Measurements from ENCODE around the gene MYOM1.

The MYOM1 gene

DNA sequence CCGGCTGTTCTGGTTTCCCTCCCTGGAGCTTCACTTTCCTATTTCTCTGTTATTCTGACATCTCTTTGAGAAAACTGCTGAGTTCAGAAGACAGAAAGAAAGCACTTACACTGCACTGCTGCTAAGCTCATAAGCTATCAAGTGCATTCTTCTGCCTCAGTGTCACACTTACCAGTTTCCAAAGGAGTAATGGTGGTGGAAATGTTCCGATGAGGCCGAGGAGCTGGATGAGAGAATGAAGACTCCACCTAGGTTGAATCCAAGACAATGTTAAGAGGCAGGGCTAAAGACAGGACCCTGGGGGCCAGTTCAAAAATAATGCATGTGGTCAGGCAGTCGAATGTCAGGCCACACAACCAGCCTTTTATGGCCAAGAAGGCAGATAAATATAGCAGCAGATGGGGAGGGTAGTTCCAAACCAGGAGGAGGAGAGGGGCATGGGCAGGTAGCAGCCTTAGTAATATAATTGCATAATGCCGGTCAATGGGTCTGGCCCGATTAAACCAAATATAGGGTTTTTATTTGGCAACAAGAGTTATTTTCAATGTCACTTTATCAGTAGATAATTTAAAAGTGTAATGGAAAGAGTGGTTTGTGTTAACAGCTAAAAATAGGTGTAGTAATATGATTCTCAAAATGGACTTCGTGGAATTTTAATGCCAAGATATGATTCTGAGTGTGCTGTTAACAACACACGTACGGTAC lies at the start of gene MYOM1:
Gene MYOM1 (minus strand): TSS at position 338 of the 705 bp plus-strand sequence. CDS start 4,745 bp downstream, outside the sequence.
- no peaks in the 10 kb centered on the region for H3K9me3 ChIP-seq (ENCODE audit: insufficient read depth, low read length)
- H3K79me2 ChIP-seq (ENCODE audit: low read length), result no peaks in the 10 kb centered on the region
- TF ChIP-seq, protein P1, sequence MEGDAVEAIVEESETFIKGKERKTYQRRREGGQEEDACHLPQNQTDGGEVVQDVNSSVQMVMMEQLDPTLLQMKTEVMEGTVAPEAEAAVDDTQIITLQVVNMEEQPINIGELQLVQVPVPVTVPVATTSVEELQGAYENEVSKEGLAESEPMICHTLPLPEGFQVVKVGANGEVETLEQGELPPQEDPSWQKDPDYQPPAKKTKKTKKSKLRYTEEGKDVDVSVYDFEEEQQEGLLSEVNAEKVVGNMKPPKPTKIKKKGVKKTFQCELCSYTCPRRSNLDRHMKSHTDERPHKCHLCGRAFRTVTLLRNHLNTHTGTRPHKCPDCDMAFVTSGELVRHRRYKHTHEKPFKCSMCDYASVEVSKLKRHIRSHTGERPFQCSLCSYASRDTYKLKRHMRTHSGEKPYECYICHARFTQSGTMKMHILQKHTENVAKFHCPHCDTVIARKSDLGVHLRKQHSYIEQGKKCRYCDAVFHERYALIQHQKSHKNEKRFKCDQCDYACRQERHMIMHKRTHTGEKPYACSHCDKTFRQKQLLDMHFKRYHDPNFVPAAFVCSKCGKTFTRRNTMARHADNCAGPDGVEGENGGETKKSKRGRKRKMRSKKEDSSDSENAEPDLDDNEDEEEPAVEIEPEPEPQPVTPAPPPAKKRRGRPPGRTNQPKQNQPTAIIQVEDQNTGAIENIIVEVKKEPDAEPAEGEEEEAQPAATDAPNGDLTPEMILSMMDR (IDR thresholded peaks at IDR 0.05; ENCODE audit: low read depth, low read length), result no peak
- TF ChIP-seq EZH2phosphoT487 (IDR thresholded peaks at IDR 0.05; ENCODE audit: low read depth), result no peak
- no peaks in the 10 kb centered on the region for H4K20me1 ChIP-seq (ENCODE audit: insufficient read depth, low read length)
- no peak within 1 kb of the TSS for H3K4me3 ChIP-seq (ENCODE audit: low read length)
- H3K9ac ChIP-seq (ENCODE audit: low read length), result no peak within 1 kb of the TSS
- H2AFZ ChIP-seq (ENCODE audit: low read depth, low read length), result no peak within 1 kb of the TSS
- H3K36me3 ChIP-seq (replicated peaks; ENCODE audit: low read depth, low read length), result no peaks in the 10 kb centered on the region
- no peak within 1 kb of the TSS for H3K27ac ChIP-seq (ENCODE audit: low read length)
- H3K4me2 ChIP-seq (ENCODE audit: low read length), result no peak within 1 kb of the TSS
- 0 out of 2 replicates have a peak, but pooled peaks cover 3% of the 10 kb centered on the region for H3K27me3 ChIP-seq (ENCODE audit: low read depth, low read length)
- no peaks in the 10 kb centered on the region for H3K4me1 ChIP-seq (ENCODE audit: low read length)

DNA sequence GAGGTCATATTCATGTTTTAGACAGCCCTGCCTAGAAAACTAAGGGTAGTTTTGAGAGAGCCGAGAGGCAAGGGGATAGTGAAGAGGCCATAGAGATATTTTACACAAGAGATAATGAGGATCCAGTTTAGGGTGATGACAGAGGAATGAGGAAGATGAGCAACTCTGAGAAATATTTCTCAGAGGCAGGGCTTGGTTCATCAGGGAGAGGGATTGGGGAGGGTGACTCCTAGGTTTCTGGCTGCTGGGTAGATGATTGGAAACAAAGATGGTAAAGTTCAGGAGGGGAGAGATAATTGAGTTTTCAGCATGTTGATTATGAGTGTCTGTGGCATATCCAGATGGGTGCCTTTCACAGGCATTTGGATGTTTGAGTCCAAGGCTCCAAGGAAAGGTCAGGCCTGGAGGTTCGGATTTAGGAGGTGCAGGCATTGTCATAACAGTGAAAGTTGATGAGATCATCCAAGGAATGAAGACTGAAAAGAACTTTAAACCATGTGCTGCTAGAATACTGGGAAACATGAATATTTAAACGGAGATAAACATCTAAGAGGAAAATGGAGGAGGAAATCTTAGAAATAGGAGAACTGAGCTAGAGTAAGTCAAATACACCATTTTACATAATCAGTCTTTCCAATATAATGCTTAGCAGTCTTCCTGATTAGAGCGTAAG lies 49.6 kb upstream of the MYOM1 start:
- no peaks in the 10 kb centered on the region for H3K9me3 ChIP-seq (ENCODE audit: insufficient read depth, low read length)
- no peak overlapping the region for H3K27ac ChIP-seq (ENCODE audit: low read length)
- H3K27me3 ChIP-seq (ENCODE audit: low read depth, low read length), result no peaks in the 10 kb centered on the region
- H3K36me3 ChIP-seq (replicated peaks; ENCODE audit: low read depth, low read length), result peaks cover 8% of the 10 kb centered on the region
- TF ChIP-seq EZH2phosphoT487 (IDR thresholded peaks at IDR 0.05; ENCODE audit: low read depth), result no peak
- TF ChIP-seq, protein P1 (IDR thresholded peaks at IDR 0.05; ENCODE audit: low read depth, low read length), result no peak
- peaks cover 81% of the 10 kb centered on the region for H3K79me2 ChIP-seq (ENCODE audit: low read length)
- peaks cover 48% of the 10 kb centered on the region for H4K20me1 ChIP-seq (ENCODE audit: insufficient read depth, low read length)
- H3K4me3 ChIP-seq (ENCODE audit: low read length), result no peak overlapping the region; the same call in 1 of the 2 replicates
- H2AFZ ChIP-seq (ENCODE audit: low read depth, low read length), result no peak overlapping the region
- peaks cover 22% of the 10 kb centered on the region for H3K4me1 ChIP-seq (ENCODE audit: low read length)
- 0 out of 2 replicates have a peak overlapping the region, but pooled peaks have one; percentile 24 for H3K4me2 ChIP-seq (ENCODE audit: low read length)
- H3K9ac ChIP-seq (ENCODE audit: low read length), result no peak overlapping the region

DNA sequence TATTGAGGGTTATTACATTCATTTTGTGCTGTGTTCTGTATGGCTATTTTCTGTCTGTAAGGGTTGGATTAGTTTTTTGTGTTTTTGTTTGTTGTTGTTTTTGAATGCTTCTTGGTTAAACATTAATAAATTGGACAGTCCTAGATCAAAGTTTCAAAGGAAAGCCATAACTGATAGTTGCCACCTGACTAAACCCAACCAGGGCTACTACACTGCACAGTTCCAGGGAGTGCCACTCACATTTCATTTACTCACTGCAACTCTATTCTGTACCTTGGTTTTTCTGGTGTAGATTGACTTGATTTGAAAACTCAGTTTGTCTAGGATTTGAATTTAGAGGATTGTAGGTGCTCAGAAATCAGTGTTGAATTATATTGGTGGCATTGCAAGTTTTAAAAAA lies 48.5 kb upstream of the MYOM1 start:
- peaks cover 30% of the 10 kb centered on the region for H3K4me1 ChIP-seq (ENCODE audit: low read length)
- H2AFZ ChIP-seq (ENCODE audit: low read depth, low read length), result no peak overlapping the region
- H3K27me3 ChIP-seq (ENCODE audit: low read depth, low read length), result no peaks in the 10 kb centered on the region
- TF ChIP-seq, protein P1 (IDR thresholded peaks at IDR 0.05; ENCODE audit: low read depth, low read length), result no peak
- no peak for TF ChIP-seq EZH2phosphoT487 (IDR thresholded peaks at IDR 0.05; ENCODE audit: low read depth)
- H3K27ac ChIP-seq (ENCODE audit: low read length), result no peak overlapping the region
- H3K4me3 ChIP-seq (ENCODE audit: low read length), result no peak overlapping the region
- no peaks in the 10 kb centered on the region for H3K9me3 ChIP-seq (ENCODE audit: insufficient read depth, low read length)
- H3K9ac ChIP-seq (ENCODE audit: low read length), result no peak overlapping the region
- peaks cover 92% of the 10 kb centered on the region for H3K79me2 ChIP-seq (ENCODE audit: low read length)
- no peak overlapping the region for H3K4me2 ChIP-seq (ENCODE audit: low read length)
- peaks cover 4% of the 10 kb centered on the region for H3K36me3 ChIP-seq (replicated peaks; ENCODE audit: low read depth, low read length)
- peaks cover 55% of the 10 kb centered on the region for H4K20me1 ChIP-seq (ENCODE audit: insufficient read depth, low read length)

DNA sequence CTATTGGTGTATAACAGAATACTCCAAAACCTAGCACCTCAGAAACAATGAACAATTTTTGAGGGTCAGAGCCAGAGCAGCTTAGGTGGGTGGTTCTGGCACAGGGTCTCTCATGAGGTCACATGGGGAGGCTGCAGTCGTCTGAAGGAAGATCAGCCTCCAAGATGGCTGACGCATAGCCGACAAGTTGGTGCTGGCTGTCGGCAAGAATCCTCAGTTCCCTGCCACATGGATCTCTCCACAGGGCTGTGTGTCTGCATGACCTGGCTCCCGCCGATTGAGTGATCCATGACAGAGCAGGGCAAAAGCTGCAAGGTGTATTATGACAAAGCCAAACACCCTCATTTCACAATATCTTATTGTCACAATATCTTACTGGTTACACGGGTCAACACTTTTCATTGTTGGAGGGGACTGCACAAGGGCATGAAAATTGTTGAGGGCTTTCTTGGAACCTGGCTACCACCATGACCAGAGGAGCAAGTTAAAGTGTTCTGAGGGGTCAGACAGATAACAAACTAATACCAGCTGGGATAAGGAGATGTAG lies 46.4 kb upstream of the MYOM1 start:
- Histone ChIP-seq H3K27ac (ENCODE audit: low read length) (no peak overlapping the region), H3K9ac (ENCODE audit: low read length) (no peak overlapping the region)

More for the DNA sequence above, 46.4 kb upstream of the MYOM1 start:
- H3K36me3 ChIP-seq (replicated peaks; ENCODE audit: low read depth, low read length), result no peaks in the 10 kb centered on the region
- H3K4me3 ChIP-seq (ENCODE audit: low read length), result no peak overlapping the region
- no peaks in the 10 kb centered on the region for H3K27me3 ChIP-seq (ENCODE audit: low read depth, low read length)
- H3K9me3 ChIP-seq (ENCODE audit: insufficient read depth, low read length), result no peaks in the 10 kb centered on the region
- TF ChIP-seq, protein P1 (IDR thresholded peaks at IDR 0.05; ENCODE audit: low read depth, low read length), result no peak
- no peak for TF ChIP-seq EZH2phosphoT487 (IDR thresholded peaks at IDR 0.05; ENCODE audit: low read depth)
- H4K20me1 ChIP-seq (ENCODE audit: insufficient read depth, low read length), result peaks cover 50% of the 10 kb centered on the region
- peaks cover 93% of the 10 kb centered on the region for H3K79me2 ChIP-seq (ENCODE audit: low read length)
- H2AFZ ChIP-seq (ENCODE audit: low read depth, low read length), result no peak overlapping the region
- H3K4me2 ChIP-seq (ENCODE audit: low read length), result no peak overlapping the region
- peaks cover 35% of the 10 kb centered on the region for H3K4me1 ChIP-seq (ENCODE audit: low read length)

Measured in OCI-LY3 (cell line).